Esophagus squamous epithelium (tissue), 5 donors: ENCODE measurements around the gene SMIM41. TPM values are rescaled to one million over a fixed set of nuclear protein-coding genes. Genes with fewer than 3 reads are reported as not detected.

ENCODE experiments used
- DNase-seq: peaks from one replicate; lab custom pipeline; 2025; lab: John Stamatoyannopoulos, UW
- H3K27ac ChIP-seq, 4 donors: fragments of 200-600 bp; sonication (generic); one replicate each; pipeline ENCODE4 v1.5.1; 2016 to 2019; ENCODE audit warnings: mild to moderate bottlenecking in 1 of 4
- H3K27me3 ChIP-seq, 4 donors: fragments of 200-600 bp; sonication (generic); 1 replicate in 3 of 4; 2 replicates in 1 of 4; pipeline versions ENCODE4 v1.5.1 to v1.6.0; 2017 to 2021; ENCODE audit warnings: antibody characterized with exemption in 1 of 4
- H3K36me3 ChIP-seq, 3 donors: fragments of 200-600 bp; sonication (generic); one replicate each; pipeline ENCODE4 v1.5.1; 2016 to 2019
- H3K4me1 ChIP-seq, 3 donors: fragments of 200-600 bp; sonication (generic); one replicate each; pipeline ENCODE4 v1.5.1; 2017 to 2019
- H3K4me3 ChIP-seq, 4 donors: fragments of 200-600 bp; sonication (generic); 1 replicate in 3 of 4; 2 replicates in 1 of 4; pipeline ENCODE4 v1.5.1; 2016 to 2019; ENCODE audit warnings: mild to moderate bottlenecking in 2 of 4, moderate library complexity in 1 of 4
- H3K9me3 ChIP-seq, 3 donors: fragments of 200-600 bp; sonication (generic); one replicate each; pipeline ENCODE4 v1.5.1; 2016 to 2019
- CTCF ChIP-seq, 6 experiments: fragments of 450-650 bp in 4 of 6; fragments of 200-600 bp in 2 of 6; sonication (generic) in 2 of 6; IDR thresholded peaks; one replicate each; pipeline ENCODE4 v1.5.1; 2016 to 2019; ENCODE audit warnings: antibody characterized with exemption in 6 of 6, mild to moderate bottlenecking in 4 of 6, moderate library complexity in 4 of 6
- POLR2A ChIP-seq, 4 donors: fragments of 450-650 bp; IDR thresholded peaks; one replicate each; pipeline ENCODE4 v1.6.1; 2017; ENCODE audit warnings: antibody characterized with exemption in 4 of 4, mild to moderate bottlenecking in 4 of 4, moderate library complexity in 3 of 4
- WGBS, 2 donors: methylation state at CpG; one replicate each; pipeline ENCODE4 v1.1.5; 2018; 5-methylcytosine and 5-hydroxymethylcytosine counted together
- intact Hi-C: fragments of 100-400 bp; cut with DNase I; formaldehyde crosslinking; loops from one replicate; pipeline ENCODE4 v1.15.0; 2022
- total RNA-seq, 4 donors: library from RNA; depleted of rRNA; stranded (reverse); fragments of >200 nt; gene quantifications; one replicate each; pipeline ENCODE4 v1.1.0, GENCODE V29; 2016
- donor health status: DM: yes; HTN: yes; CAD: no.

Gene SMIM41
- 1 to 10 TPM in 2 of 4 donors, under 1 TPM in 1, not detected in 1; 0.50 to 5.7 (median 1.8) TPM for total RNA-seq

DNA sequence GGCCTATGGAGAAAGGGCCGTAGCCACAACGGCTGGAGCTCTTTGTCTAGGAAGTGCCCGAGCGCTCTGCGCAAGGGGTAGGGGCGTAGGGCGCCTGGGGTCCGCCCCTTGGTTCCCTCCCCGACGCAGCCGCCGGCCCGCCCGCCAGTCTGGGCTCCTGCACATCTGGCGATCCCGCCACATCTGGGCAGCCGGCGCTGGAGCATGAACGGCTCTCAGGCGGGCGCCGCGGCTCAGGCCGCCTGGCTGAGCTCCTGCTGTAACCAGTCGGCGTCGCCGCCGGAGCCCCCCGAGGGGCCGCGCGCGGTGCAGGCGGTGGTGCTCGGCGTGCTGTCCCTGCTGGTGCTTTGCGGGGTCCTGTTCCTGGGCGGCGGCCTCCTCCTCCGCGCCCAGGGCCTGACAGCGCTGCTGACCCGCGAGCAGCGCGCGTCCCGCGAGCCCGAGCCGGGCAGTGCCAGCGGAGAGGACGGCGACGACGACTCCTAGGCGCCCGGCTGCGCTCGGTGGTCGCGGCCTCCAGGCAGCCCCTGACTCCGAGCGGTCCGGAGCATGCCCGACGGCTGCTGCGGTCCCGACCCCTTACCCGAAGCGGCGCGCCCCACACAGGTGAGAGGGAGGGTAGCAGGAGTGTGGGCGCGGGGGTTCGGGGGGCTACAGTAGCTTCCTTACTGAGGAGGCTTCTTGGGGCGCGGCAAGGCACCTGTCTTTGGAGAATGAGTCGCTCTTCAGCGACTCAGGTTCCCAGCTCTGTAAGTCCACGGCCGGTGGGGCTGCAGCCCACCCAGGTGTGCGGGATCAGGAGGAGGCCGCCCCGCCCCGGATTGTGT lies at the start of gene SMIM41:
Gene SMIM41, plus strand, starts transcription at position 129 of the 827 bp plus-strand sequence. Its CDS starts 76 bp downstream, at position 205.
- intact Hi-C loops, result loop anchor here (5.0 kb wide), 1 partner anchor 52 kb away; no protein-coding TSS in a partner anchor
- WGBS, 2 donors, result 85 to 87% methylated on average over 8 to 17 of the region's 87 CpGs
- no peak for DNase-seq
- Histone ChIP-seq H3K27ac (peak within 1 kb of the TSS; percentile 45 to 82 (median 64)), H3K27me3 (no peaks in the 10 kb centered on the region), H3K4me1 (peaks cover 0 to 36% (median 20%) of the 10 kb centered on the region in 3 donors), H3K36me3 (peaks cover 0 to 57% (median 7%) of the 10 kb centered on the region in 3 donors), H3K4me3 (peak within 1 kb of the TSS; percentile 6 to 54 (median 24)), H3K9me3 (no peaks in the 10 kb centered on the region)
- TF ChIP-seq CTCF (IDR thresholded peaks at IDR 0.05), result no peak
- TF ChIP-seq POLR2A (IDR thresholded peaks at IDR 0.05), result no peak

DNA sequence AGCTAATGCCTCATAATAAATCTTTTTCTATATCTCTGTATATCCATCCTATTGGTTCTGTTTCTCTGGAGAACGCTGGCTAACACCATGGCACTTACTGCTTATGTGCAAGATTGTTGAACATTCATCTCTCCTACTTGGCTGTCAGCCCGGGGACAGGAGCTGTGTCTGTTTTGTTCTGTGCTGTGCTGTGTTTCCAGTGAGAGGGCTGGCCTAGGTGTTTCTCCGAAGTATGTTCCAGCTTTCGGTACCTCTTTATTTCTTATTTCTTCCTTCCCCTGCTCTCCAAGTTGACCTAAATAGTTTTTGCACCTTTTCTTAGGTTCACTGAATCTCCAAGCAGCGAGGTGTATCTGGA lies 47.1 kb upstream of the SMIM41 start:
- H3K9me3 ChIP-seq, result no peaks in the 10 kb centered on the region
- H3K4me3 ChIP-seq, result peak overlapping the region in 3 of 4 donors; percentile 38 to 63 (median 41)
- intact Hi-C loops, result no loop called here
- TF ChIP-seq POLR2A (IDR thresholded peaks at IDR 0.05) (no peak), CTCF (IDR thresholded peaks at IDR 0.05) (no peak)
- 4% methylated on average over 5 of the region's 5 CpGs for WGBS, 2 donors
- peaks cover 0 to 15% (median 0%) of the 10 kb centered on the region in 4 donors for H3K27me3 ChIP-seq
- no peak for DNase-seq
- H3K4me1 ChIP-seq, result peaks cover 8 to 38% (median 21%) of the 10 kb centered on the region in 3 donors
- H3K27ac ChIP-seq, result peak overlapping the region; percentile 71 to 94 (median 87)
- no peaks in the 10 kb centered on the region for H3K36me3 ChIP-seq

GRCh38 chr12:52032804-52033445 lies 46.6 kb upstream of the SMIM41 start:
- intact Hi-C loops, result no loop called here
- TF ChIP-seq POLR2A (IDR thresholded peaks at IDR 0.05), result peak in 3 of 4 donors; percentile 21 to 75 (median 23)
- TF ChIP-seq CTCF (IDR thresholded peaks at IDR 0.05), result peak in 1 of 6 experiments; percentile 4

DNA sequence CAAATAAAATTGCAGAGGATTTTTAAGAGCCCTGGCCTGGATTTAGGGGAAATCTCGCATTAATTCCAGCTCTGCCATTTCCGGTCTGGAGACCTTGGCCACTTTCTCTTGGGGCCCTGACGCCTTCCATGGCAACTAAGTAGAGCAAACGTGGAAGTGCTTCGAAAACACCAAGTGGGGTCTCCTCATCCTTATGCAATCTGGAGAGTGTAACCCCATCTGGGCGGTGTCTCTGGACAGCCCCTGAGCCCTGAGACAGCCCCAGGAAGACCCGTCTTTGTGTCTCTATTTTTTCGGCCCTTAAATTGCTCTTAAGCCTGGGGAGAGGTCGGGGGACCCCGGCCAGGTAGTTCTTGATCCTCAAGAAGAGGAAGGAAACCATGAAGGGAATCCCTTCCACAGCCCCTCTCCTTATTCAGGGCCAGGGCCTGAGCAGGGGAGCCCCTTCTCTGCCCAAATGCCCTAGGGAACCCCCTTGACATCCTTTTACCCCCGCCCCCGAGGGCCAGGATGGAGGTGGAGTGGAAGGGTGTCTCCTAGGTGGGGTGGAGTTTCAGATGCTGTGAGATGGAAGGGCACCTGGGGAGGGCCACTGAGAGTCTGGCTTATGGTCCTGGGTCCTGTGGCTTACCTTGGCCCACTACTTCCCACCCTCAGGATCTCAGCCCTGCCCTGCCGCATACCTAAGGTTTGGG lies 45.9 kb upstream of the SMIM41 start:
- 59 to 61% methylated on average over 10 to 13 of the region's 13 CpGs for WGBS, 2 donors
- intact Hi-C loops, result no loop called here
- H3K9me3 ChIP-seq, result no peaks in the 10 kb centered on the region
- no peaks in the 10 kb centered on the region for H3K36me3 ChIP-seq
- H3K27ac ChIP-seq, result peak overlapping the region; percentile 71 to 94 (median 87)
- DNase-seq, result no peak
- peaks cover 0 to 23% (median 0%) of the 10 kb centered on the region in 4 donors for H3K27me3 ChIP-seq
- TF ChIP-seq POLR2A (IDR thresholded peaks at IDR 0.05) (no peak), CTCF (IDR thresholded peaks at IDR 0.05) (no peak)
- peak overlapping the region; percentile 7 to 63 (median 40) for H3K4me3 ChIP-seq
- peaks cover 12 to 49% (median 26%) of the 10 kb centered on the region in 3 donors for H3K4me1 ChIP-seq

More at GRCh38 chr12:52032804-52033445, 46.6 kb upstream of the SMIM41 start:
- Histone ChIP-seq H3K4me1 (peaks cover 12 to 43% (median 26%) of the 10 kb centered on the region in 3 donors), H3K27me3 (peaks cover 0 to 20% (median 0%) of the 10 kb centered on the region in 4 donors), H3K4me3 (peak overlapping the region; percentile 7 to 63 (median 40)), H3K27ac (peak overlapping the region; percentile 71 to 94 (median 87)), H3K9me3 (no peaks in the 10 kb centered on the region), H3K36me3 (no peaks in the 10 kb centered on the region)
- 0 to 2% methylated on average over 11 to 12 of the region's 48 CpGs for WGBS, 2 donors
- DNase-seq, result peak; percentile 65
